NB4 (cell line): ENCODE results near the gene SRSF2.

Experiments
- DNase-seq: peaks from one replicate; pipeline ENCODE4 v3.0.0; 2010; ENCODE audit warnings: low read depth
- H3K4me3 ChIP-seq: one replicate; pipeline ENCODE4 v1.5.1; 2011; ENCODE audit warnings: mild to moderate bottlenecking, low read depth, low read length, moderate library complexity
- CTCF ChIP-seq: IDR thresholded peaks from one replicate; pipeline ENCODE4 v1.5.1; 2012; ENCODE audit warnings: low read depth, low read length
- MYC ChIP-seq: IDR thresholded peaks from 2 replicates; pipeline ENCODE4 v1.6.1; 2011; ENCODE audit warnings: low read depth, low read length
- POLR2A ChIP-seq: IDR thresholded peaks from 2 replicates; pipeline ENCODE4 v1.6.1; 2011; ENCODE audit warnings: mild to moderate bottlenecking; ENCODE audit not compliant: insufficient read length; ENCODE audit errors: extremely low read depth
- TF ChIP-seq, protein P1 (sequence below): IDR thresholded peaks from 2 replicates; pipeline ENCODE4 v1.6.1; 2011; ENCODE audit warnings: low read depth, low read length

SRSF2 gene, protein sequence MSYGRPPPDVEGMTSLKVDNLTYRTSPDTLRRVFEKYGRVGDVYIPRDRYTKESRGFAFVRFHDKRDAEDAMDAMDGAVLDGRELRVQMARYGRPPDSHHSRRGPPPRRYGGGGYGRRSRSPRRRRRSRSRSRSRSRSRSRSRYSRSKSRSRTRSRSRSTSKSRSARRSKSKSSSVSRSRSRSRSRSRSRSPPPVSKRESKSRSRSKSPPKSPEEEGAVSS

DNA sequence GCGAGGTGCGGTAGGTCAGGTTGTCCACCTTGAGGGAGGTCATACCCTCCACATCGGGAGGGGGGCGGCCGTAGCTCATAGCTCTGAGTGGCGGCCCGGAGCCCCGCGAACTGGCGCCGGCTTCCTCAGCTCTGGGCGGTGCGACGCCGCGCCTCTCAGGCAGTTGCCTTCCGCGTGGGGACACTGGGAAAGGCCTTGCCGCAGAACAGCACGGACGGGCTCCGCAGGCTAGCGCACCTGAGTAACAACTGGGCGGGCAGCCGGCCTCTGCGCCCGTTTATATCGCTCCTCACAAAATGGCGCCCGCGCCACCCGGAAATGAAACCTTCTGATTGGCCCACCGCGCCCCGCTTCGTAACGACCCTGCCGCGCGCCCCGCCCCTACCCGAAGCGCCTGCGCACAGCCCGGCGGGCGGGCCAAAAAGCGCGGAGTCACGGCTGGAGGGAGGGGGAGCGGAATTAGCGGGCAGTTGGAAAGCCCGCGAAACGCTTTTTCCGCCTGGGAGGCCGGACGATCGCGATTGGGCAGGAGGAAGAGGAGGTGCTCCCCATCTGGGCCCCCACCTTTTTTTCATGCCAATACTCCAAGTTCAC is at the start of gene SRSF2:
Gene SRSF2, minus strand, starts transcription at position 250 of the 594 bp plus-strand sequence. Its CDS starts 171 bp downstream, at position 79.
- DNase-seq, result peak; percentile 99
- TF ChIP-seq MYC, result peak; percentile 88
- TF ChIP-seq, protein P1, sequence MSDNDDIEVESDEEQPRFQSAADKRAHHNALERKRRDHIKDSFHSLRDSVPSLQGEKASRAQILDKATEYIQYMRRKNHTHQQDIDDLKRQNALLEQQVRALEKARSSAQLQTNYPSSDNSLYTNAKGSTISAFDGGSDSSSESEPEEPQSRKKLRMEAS, result peak; percentile 50
- no peak for TF ChIP-seq CTCF
- peak; percentile 100 for TF ChIP-seq POLR2A
- peak within 1 kb of the TSS; percentile 100 for H3K4me3 ChIP-seq

- H3K4me3 ChIP-seq, result no peak overlapping the region
- DNase-seq, result no peak
- TF ChIP-seq, protein P1, result no peak
- no peak for TF ChIP-seq POLR2A
- no peak for TF ChIP-seq CTCF
- no peak for TF ChIP-seq MYC
Measured at GRCh38 chr17:76784926-76785325, 47.8 kb upstream of the SRSF2 start.

DNA sequence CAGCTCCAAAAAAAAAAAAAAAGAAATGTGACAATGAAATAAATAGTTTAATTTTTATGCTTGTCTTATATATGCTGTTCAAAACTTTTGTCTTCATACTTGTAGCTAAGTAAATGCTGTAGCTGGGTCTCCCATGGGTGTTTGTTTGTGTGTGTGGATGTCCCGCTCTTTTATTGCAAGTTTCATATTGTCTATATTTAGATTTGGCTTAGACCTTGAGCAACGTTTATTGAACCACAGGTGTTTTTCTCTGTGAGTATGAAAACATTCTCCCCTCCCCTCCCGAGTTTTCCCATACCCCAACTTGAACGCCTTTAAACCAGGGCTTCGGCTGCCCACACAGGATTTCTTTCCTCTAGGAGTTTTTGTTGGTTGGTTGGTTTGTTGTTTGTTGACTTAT is 46.0 kb upstream of the SRSF2 start:
- DNase-seq, result no peak
- no peak overlapping the region for H3K4me3 ChIP-seq
- TF ChIP-seq POLR2A (no peak), MYC (no peak), CTCF (no peak)
- TF ChIP-seq, protein P1, result no peak

GRCh38 chr17:76781056-76781982 is 44.2 kb upstream of the SRSF2 start:
- TF ChIP-seq MYC (no peak), POLR2A (no peak), CTCF (peak; percentile 2)
- TF ChIP-seq, protein P1, result no peak
- DNase-seq, result peak; percentile 10
- no peak overlapping the region for H3K4me3 ChIP-seq

GRCh38 chr17:76775021-76775600 is 38.0 kb upstream of the SRSF2 start:
- no peak for DNase-seq
- H3K4me3 ChIP-seq, result no peak overlapping the region
- TF ChIP-seq POLR2A (no peak), MYC (no peak), CTCF (no peak)
- TF ChIP-seq, protein P1, result no peak
